Measurements from ENCODE around the gene INTS3.
A peak's percentile ranks its signal among the peaks of the same experiment; 100 is the strongest.
"Not testable (repeated sequence)": the region's sequence is repeated elsewhere in the genome, so short reads cannot be mapped to it uniquely, and the experiment has no call there.

Gene INTS3

DNA sequence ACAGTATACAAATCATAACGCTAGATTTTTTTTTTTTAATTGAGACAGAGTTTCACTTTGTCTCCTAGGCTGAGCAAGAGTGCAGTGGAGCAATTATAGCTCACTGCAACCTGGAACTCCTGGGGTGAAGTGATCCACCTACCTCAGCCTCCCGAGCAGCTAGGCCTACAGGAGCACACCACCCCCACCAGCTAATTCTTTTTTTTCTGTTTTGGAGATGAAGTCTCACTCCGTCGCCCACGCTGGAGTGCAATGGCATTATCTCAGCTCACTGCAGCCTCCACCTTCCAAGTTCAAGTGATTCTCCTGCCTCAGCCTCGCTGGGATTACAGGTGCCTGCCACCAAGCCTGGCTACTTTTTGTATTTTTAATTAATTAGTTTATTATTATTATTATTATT is 28.1 kb upstream of the INTS3 start:
- DNase-seq: no peak

GRCh38 chr1:153705484-153705883 is 22.4 kb upstream of the INTS3 start:
- DNase-seq: peak; percentile 28

DNA sequence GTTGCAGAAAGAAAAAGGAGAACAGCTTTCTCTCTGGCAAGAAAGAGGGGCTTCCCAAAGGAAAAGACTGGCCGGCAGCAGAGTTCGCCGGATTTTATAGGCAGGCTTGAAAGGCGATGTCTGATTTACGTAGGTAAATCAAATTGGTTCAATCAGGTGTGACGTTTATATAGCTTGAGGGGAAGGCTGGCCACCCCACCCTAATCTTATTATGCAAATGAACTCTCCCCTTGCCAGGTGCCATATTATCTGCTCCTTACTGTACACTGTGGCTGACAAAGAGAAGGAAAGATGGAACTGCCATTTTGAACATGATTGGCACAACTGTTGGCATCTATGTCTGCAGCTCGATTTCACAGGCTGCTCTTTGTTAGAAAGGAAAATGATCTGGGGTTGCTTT is 16.8 kb upstream of the INTS3 start:
- DNase-seq: no peak

GRCh38 chr1:153716211-153716610 is 11.6 kb upstream of the INTS3 start:
- not testable (repeated sequence) for DNase-seq

DNA sequence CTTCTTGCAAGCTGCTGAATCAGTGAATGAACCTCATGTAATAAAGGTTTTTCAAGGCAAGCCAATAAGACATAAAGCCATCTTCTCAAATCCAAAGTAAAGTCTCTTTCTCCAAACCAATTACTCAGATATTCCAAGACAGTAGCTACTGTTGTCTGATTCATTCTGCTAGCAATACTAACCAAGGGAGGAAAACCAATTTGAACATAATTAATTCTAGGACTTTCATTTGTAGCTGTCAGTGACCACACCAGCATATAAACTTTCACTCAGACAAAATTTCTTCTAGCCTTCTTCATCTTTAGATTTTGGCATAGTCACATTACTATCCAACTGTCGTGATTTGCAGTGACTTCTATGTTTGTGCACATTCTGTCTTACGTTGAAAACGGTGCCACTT is 10.5 kb upstream of the INTS3 start:
- DNase-seq: no peak

- DNase-seq: no peak
Observed at GRCh38 chr1:153723687-153724086, 4.2 kb upstream of the INTS3 start.

DNA sequence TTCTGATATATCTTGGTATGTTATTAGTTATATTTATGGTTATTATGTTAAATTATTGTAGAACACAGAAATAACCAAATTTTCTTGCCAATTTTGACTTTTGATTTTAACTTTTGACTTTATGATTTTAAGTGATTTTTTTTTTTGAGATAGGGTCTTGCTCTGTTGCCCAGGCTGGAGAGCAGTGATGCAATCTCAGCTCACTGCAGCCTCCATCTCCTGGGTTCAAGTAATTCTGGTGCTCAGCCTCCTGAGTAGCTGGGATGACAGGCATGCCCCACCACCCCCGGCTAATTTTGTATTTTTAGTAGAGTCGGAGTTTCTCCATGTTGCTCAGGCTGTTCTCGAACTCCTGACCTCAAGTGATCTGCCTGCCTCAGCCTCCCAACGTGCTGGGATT is 3.2 kb upstream of the INTS3 start:
- not testable (repeated sequence) for DNase-seq

- no peak for DNase-seq
Observed at GRCh38 chr1:153728305-153729066, 636 bp downstream of the INTS3 start.

DNA sequence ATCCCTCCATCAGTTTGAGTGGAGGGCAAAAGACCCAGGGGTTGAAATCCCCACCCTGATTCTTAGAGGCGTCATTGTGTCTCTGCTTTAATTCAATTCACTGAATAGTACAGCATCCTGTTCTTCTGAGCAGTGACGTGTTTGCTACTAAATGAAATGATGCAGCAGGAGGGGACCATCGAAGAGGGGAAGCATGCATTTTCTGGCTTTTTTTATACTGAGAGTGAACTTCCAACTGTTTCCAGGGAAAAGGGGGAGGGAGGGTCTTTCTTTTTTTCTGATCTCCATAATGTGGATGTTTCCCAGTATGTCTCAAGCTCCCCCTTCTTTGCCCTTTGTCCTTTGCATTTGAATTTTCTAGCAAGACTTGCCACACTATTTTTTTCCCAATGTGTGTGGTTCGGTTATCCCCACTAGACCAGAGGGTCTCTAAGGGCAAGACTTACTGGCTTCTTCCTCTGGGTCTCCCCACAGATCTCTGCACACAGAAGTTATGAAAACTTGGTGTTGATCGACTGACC is 2.7 kb downstream of the INTS3 start:
- DNase-seq: no peak

DNA sequence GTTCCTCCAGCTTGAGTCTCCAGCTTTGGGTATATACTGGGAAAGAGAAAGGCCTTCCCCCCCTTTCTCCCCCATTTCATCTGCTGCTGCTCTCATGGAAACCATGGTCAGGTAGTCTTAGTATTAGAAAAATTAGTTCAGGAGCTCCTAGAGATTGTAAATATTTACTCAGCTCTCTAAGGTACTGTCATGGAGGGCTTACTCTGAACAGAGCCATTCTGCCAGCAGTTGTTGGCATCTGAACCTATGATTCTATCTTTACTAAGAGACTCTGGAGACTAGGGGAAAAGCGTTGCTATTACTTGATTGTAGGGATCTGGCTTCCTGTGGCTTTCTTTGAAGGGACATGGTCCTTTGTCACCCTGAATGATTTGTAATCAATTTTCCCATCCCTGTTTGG is 6.1 kb downstream of the INTS3 start:
- DNase-seq: no peak

DNA sequence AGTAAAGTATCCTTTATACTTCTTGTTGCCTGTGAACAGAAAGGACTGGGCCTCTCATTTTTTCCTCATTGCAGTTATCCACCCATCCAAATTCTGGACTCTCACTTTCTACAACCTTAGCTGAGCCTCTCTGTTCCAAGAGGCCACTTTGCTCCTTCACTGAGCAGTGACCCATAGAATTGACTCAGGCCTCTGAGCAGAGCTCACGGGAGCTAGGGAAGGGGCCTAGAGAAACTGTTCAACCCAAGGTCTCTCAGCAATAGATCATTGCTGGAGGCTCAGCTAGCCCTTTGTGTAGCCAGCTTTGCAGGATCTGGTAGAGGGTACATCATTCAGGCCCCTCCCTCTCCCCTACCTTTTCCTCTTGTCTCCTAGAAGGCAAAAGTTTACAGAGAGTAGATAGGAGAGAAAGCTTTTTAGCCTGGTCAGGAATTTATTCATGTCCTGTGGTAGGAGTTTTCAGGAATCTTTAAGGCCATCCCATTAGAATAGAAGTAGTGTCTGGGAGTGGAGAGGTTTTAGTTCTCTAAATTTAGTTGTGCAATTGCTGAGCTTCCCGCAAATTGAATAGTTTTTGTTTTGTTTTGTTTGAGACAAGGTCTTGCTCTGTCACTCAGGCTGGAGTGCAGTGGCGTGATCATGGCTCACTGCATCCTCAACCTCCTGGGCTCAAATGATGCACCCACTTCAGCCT is 6.7 kb downstream of the INTS3 start:
- no peak for DNase-seq

DNA sequence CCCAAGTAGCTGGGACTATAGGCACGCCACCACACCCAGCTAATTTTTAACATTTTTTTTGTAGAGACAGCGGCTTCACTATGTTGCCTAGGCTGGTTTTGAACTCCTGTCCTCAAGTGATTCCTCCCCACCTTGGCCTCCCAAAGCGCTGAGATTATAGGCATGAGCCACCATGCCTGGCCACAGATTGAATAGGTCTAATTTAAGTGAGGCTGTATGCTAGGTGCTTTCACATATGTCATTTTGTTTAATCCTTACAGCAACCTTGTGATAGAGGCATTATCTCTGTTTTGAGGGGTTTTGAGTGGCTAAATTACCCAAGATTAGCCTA is 7.2 kb downstream of the INTS3 start:
- DNase-seq: no peak

DNA sequence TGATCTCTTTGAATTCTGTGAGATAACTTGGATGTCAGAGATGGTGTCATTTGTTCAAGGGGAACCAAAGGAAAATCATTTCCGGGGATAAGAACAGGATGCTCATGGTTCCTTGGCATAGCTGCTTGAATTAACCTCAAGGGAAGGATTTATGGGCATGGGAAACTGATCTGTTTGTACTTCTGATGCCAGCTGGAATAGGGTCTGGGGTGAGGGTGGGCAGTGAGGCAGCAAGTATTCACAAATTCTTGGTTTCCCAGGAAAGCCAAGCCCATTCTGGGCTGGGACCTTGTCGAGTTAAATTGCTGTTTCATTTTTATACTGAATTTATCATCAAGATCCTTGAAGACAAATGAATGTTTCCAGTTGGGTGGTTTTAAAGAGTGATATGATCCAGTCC is 14.1 kb downstream of the INTS3 start:
- DNase-seq: no peak

DNA sequence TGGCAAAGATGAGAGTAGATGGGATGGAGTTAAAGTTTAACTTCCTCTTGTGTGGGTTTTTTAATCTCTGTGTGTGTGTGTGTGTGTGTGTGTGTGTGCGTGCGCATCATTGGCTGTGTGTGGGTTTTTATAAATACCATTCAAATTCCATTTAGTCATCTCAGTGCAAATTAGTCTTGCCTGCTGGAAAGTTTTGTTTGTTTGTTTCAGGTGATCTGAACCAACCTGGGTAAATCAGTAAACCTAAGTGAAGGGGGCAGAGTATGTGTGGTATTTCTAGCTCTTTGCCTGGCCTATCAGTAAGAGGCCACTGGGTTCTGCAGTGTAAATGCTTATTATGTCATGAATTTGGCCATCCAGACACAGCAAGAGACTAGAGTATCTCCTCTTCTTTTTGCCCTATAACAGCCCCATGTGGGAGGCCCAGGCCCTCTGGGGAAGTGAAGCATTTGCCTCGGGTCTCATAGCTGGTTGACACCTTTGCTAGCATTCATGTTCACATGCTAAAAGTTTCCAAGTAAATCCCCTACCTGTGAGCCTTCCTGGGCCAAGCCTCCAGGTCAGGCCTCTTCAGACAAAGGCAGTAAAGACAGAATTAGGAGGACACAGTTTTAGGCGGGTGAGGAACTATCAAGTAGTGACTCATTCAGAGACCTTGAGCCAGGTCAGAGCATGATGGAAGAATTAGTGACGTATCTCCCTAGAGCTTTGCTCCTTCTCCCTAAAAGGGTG is 14.7 kb downstream of the INTS3 start:
- no peak for DNase-seq

GRCh38 chr1:153745417-153745816 is 17.6 kb downstream of the INTS3 start:
- no peak for DNase-seq

GRCh38 chr1:153746174-153746573 is 18.3 kb downstream of the INTS3 start:
- no peak for DNase-seq

- DNase-seq: no peak
Observed at GRCh38 chr1:153748903-153749302, 21.1 kb downstream of the INTS3 start.

GRCh38 chr1:153749408-153750005 is 21.7 kb downstream of the INTS3 start:
- peak; percentile 59 for DNase-seq

- DNase-seq: no peak
Observed at GRCh38 chr1:153750026-153750995, 22.5 kb downstream of the INTS3 start.

GRCh38 chr1:153752072-153752471 is 24.2 kb downstream of the INTS3 start:
- DNase-seq: no peak

- DNase-seq: no peak
Observed at GRCh38 chr1:153752571-153753195, 24.8 kb downstream of the INTS3 start.

- no peak for DNase-seq
Observed at GRCh38 chr1:153754266-153754665, 26.4 kb downstream of the INTS3 start.

All from NCI-H1048 (cell line).